SHP77 treated with DMSO at 0.1 percent for 48 hours (cell line): ENCODE data around the gene NAA80.
A peak's percentile ranks its signal among the peaks of the same experiment; 100 is the strongest.
"Not testable (repeated sequence)": the region's sequence is repeated elsewhere in the genome, so short reads cannot be mapped to it uniquely, and the experiment has no call there.

Experiments used
- DNase-seq: peaks from one replicate; lab custom pipeline; 2025; lab: John Stamatoyannopoulos, UW

Gene NAA80

GRCh38 chr3:50270422-50271224 is 28.6 kb downstream of the NAA80 start:
- DNase-seq: no peak

DNA sequence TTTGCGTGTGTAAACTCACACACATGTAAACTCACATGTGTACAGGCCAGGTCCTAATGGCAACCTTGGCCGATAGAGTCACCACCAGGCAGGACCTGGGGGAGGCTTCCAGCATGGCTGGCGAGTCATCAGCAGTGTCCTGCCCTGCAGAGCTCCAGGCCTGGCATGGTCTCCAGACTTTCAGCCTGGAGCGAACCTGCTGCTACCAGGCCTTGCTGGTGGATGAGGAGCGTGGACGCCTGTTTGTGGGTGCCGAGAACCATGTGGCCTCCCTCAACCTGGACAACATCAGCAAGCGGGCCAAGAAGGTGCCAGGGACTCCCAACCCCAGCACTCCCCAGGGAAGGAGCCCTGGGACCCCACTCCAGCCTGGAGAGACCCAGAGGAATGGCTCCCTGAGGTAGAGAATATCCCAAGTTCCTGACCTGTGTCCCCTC is 29.2 kb downstream of the NAA80 start:
- DNase-seq: no peak

DNA sequence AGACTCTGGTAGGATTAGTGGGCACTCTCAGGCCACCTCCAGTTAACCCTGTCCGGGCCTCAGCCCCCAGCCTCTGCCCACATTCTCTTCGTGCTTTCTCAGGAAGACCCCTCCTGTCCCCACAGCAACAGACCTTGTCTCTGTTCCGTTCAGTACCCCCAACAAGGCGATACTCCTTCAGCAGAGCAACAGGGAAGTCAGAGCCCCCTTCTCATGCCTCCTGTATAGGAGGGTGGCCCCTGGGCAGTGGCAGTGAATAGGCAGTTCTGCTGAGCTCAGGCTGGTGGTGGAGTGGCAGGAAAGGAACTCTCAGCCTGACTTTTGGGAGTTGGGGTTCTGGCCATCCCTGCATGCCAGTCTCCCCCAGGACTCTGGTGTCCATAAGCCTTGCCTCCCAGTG is 29.7 kb downstream of the NAA80 start:
- DNase-seq: no peak

DNA sequence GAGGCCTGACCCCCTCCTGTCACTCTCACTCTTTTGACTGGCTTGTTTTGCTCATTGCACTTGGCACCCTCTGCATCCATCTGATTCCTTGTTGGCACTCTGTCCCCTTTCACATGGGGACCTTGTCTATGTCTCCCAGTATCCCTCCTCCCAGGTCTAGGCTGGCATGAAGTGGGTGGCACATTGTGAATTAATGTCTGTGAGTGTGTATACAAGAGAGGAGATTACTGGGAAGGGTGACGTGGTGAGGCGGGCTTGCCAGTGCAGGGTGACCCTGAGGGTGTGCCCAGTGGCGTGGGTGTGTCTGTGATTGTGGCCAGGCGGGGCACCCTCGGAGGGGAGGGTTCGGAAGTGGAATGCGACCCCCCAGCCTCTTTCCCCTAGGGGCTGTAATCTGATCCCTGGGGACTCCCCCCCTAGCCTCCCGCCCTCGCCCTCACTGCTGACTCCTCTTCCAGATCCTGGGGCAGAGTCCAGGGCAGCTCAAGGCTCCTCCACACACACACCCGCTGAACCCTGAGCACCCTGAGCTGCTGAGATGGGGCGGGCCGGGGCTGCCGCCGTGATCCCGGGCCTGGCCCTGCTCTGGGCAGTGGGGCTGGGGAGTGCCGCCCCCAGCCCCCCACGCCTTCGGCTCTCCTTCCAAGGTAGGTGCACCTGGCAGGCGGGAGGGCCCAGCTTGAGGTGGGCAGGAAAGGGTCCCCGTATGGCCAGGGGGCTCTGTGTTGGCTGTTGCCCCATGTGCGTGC is 30.3 kb downstream of the NAA80 start, which contains the start of gene SEMA3B:
SEMA3B (plus strand) TSS at position 445 of the 749 bp plus-strand sequence; CDS start at position 539, 94 bp downstream.
- DNase-seq: no peak

- DNase-seq: no peak
Measured at GRCh38 chr3:50268276-50268675, 30.9 kb downstream of the NAA80 start.

GRCh38 chr3:50267280-50267913 is 31.8 kb downstream of the NAA80 start:
- DNase-seq: no peak

DNA sequence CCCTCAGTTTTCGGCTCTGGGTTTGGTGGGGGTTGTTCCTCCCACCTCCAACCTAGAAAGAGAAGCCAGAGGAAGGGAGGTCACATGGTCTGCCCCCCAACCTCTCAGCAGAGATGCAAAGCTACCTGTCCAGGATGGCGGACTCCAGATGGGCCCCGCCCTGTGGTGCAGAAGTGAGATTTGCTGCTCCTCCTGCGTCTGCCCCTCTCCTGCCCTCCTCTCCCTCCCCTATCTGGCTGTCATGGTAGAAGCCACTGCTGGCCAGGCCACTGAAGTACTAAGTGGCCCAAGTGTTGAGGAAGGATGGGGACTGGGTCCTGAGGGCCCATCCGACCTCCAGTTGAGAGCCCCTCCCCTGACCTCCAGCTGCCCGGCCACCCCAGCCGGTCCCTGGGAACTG is 32.4 kb downstream of the NAA80 start:
- no peak for DNase-seq

DNA sequence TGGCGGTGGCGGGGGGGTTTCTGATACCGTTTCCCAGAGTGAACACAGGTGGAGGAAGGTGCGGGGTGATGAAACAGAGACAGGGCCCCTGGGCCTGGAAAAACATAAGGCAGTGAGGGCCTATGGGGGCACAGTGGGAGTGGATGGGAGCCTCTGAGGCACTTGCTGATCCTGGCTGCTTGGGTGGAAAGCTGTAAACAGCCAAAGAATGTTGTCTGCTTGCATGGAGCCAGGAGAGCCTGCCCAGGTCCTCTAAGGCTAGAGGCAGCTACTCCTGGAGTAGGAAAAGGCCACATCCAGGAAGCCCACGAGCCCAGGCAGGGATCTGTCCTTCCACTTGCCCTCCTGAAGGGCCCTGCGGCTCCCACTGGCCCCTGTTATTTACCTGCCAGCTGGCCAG is 33.2 kb downstream of the NAA80 start:
- no peak for DNase-seq

- no peak for DNase-seq
Measured at GRCh38 chr3:50265571-50265970, 33.6 kb downstream of the NAA80 start.

- DNase-seq: no peak
Measured at GRCh38 chr3:50264964-50265485, 34.2 kb downstream of the NAA80 start.

GRCh38 chr3:50264383-50264963 is 34.7 kb downstream of the NAA80 start:
- no peak for DNase-seq

- no peak for DNase-seq
Measured at GRCh38 chr3:50263478-50264382, 35.5 kb downstream of the NAA80 start.

DNA sequence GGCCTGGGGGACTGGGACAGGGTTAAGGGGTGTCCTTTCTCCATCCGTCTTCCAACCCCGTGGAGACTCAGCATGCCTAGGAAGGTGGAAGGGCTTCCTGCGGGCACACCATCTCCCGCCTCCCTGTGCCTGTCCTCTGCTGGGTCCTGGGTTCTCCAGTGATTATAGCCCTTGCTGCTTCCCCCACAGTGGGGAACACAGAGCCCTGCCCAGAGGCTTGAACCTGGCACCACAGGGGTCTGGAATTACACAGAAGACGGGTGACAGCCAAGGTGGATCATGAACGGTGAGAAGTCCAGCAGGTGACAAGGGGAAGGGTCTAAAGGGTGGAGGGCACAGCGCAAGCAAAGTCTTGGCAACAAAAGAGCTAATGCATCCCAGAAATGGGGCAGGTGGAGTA is 36.4 kb downstream of the NAA80 start:
- no peak for DNase-seq

DNA sequence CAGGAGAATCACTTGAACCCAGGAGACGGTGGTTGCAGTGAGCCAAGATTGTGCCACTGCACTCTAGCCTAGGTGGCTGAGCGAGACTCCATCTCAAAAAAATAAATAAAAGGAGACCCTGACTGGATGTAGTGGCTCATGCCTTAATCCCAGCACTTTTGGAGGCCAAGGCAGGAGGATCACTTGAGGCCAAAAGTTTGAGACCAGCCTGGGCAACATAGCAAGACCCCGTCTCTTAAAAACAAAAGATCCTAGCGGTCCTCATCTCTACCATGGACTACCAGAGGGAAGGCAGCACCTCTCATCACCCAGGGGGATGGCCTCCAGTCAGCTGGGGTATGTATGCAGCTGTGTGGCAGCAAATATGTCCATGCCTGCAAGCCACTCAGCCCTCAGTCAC is 37.0 kb downstream of the NAA80 start:
- not testable (repeated sequence) for DNase-seq

- DNase-seq: no peak
Measured at GRCh38 chr3:50261505-50261904, 37.7 kb downstream of the NAA80 start.

DNA sequence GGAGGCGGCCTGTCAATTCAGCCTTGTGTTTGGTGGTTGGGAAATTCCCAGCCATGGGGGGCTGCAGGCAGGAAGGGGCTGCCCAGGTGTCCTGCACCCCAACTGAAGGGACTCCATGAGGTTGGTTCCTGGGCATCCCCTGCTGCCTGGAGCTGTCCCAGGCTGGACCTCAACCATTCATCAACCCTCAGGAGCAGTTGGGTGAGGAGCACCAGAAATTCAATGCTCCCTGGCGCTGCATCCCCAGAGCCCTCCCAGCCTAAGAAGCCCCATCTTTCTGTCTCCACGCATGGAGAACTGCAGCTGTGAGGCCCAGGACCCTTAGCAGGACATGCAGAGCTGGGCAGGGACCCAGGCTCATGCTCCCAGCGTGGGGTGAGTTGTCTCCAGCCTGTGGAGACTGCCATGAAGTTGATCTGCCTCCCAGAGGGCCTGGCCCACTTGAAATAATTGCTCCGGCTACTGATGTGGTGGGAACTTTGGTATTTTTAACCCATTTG is 38.2 kb downstream of the NAA80 start:
- no peak for DNase-seq

- DNase-seq: peak; percentile 47
Measured at GRCh38 chr3:50260027-50260941, 38.9 kb downstream of the NAA80 start.

DNA sequence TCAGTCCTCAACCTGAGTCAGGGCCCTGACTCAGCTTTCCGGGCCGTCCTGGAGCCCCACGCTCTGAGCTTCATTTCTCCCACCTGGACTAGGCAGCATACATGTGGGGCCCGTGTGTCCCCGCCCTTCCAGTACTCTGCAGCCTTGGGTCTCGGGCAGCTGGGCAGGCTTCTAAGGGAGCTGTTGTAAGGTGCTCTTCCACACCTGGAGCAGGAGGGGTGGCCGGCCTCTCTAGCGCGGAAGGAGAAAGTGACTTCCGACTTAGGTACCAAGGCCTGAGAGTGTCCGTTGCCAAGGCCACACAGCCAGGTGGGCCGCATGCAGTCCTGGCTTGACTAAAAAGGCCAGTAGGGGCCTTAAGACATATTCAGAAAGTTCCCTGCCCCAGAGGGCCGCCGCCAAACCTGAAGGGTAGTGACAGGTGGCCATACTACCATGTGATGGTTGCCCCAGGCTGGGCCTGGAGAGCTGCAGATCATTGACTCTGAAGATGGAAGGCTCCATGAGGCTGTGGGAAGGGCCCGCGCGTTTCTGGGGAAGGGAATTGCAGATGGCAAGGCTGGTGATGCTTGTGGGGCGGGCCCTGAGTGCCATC is 39.7 kb downstream of the NAA80 start:
- DNase-seq: no peak

DNA sequence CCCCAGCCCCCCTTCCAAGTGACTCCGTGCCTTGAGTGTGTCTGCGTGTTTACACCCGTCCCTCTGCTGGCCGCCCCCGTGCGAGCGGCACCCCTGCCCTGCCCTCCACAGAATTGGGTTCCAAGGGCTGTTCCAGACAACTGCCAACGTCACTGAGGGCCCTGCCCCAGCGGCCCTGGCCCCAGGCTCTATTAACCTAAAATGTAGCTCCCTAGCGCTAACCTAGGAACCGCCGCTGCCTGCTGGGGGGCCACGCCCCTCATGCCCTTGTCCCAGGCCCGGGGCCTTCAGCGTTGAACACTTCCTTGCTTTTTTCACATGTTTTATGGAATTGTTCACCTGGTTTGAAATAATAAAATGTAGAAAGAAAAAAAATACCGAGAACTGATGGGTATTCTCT is 40.2 kb downstream of the NAA80 start:
- DNase-seq: no peak
